Skin of body (tissue), 1 donor: ENCODE results near the gene CHN2. TPM values are rescaled to one million over a fixed set of nuclear protein-coding genes. Genes with fewer than 3 reads are reported as not detected.

Experiments
- total RNA-seq: library from RNA; depleted of rRNA; stranded (reverse); fragments of >200 nt; gene quantifications from one replicate; pipeline ENCODE4 v1.2.3, GENCODE V29; 2014

CHN2 gene
- total RNA-seq, 1 donor from 2014 or later: 9.1 TPM

Other genes starting within 250 kb of the CHN2 start
- gene TRIL, start 236.4 kb upstream of the CHN2 start, total RNA-seq: 21.8 TPM
- gene CPVL, start 48.2 kb upstream of the CHN2 start, total RNA-seq: 12.6 TPM